GM18505 (cell line): ENCODE data around the gene KMT2E.
"Not testable (repeated sequence)": the region's sequence is repeated elsewhere in the genome, so short reads cannot be mapped to it uniquely, and the experiment has no call there.

Source experiments
- ATAC-seq: cut with Tn5 transposase; IDR thresholded peaks from one replicate; pipeline ENCODE4 v1.9.1; 2021; ENCODE audit not compliant: unreplicated experiment
- POLR2A ChIP-seq: IDR thresholded peaks from 4 replicates; pipeline ENCODE4 v1.6.1; 2011; ENCODE audit warnings: borderline replicate concordance; ENCODE audit not compliant: insufficient read depth, insufficient read length; ENCODE audit errors: extremely low read depth

KMT2E gene

GRCh38 chr7:105016068-105016708 is 2.2 kb downstream of the KMT2E start:
- no peak for ATAC-seq
- no peak for TF ChIP-seq POLR2A

GRCh38 chr7:105016709-105017656 is 3.0 kb downstream of the KMT2E start:
- no peak for ATAC-seq
- TF ChIP-seq POLR2A, result no peak

GRCh38 chr7:105017657-105018365 is 3.8 kb downstream of the KMT2E start:
- ATAC-seq, result no peak
- no peak for TF ChIP-seq POLR2A

- no peak for ATAC-seq
- no peak for TF ChIP-seq POLR2A
Measured at GRCh38 chr7:105019269-105019668, 5.3 kb downstream of the KMT2E start.

- no peak for ATAC-seq
- no peak for TF ChIP-seq POLR2A
Measured at GRCh38 chr7:105020926-105021325, 6.9 kb downstream of the KMT2E start.

- no peak for TF ChIP-seq POLR2A
- no peak for ATAC-seq
Measured at GRCh38 chr7:105021352-105021751, 7.3 kb downstream of the KMT2E start.

GRCh38 chr7:105021967-105022366 is 8.0 kb downstream of the KMT2E start:
- ATAC-seq, result no peak
- TF ChIP-seq POLR2A, result no peak

- ATAC-seq, result no peak
- no peak for TF ChIP-seq POLR2A
Measured at GRCh38 chr7:105022458-105022857, 8.5 kb downstream of the KMT2E start.

GRCh38 chr7:105024734-105025133 is 10.7 kb downstream of the KMT2E start:
- no peak for ATAC-seq
- TF ChIP-seq POLR2A, result no peak

GRCh38 chr7:105026750-105027149 is 12.7 kb downstream of the KMT2E start:
- no peak for TF ChIP-seq POLR2A
- ATAC-seq, result no peak

GRCh38 chr7:105027176-105027853 is 13.3 kb downstream of the KMT2E start:
- no peak for ATAC-seq
- TF ChIP-seq POLR2A, result no peak

GRCh38 chr7:105028004-105028403 is 14.0 kb downstream of the KMT2E start:
- ATAC-seq, result peak; percentile 65
- no peak for TF ChIP-seq POLR2A

GRCh38 chr7:105028941-105029340 is 14.9 kb downstream of the KMT2E start:
- not testable (repeated sequence) for ATAC-seq

- no peak for ATAC-seq
- TF ChIP-seq POLR2A, result no peak
Measured at GRCh38 chr7:105030447-105030846, 16.4 kb downstream of the KMT2E start.
